ENCODE data around the gene ARID4B. TPM values are rescaled to one million over a fixed set of nuclear protein-coding genes. Genes with fewer than 3 reads are reported as not detected.

ARID4B gene
- total RNA-seq, 1 experiment from 2014 or later: 48.7 TPM

- Mint-ChIP-seq H3K9me3 (ENCODE audit: unreplicated experiment) (no peaks in the 10 kb centered on the region), H3K4me3 (ENCODE audit: unreplicated experiment) (no peak overlapping the region), H3K36me3 (ENCODE audit: insufficient read depth, unreplicated experiment) (peaks cover 71% of the 10 kb centered on the region), H3K4me1 (ENCODE audit: insufficient read depth, unreplicated experiment) (no peaks in the 10 kb centered on the region), H3K27me3 (ENCODE audit: insufficient read depth, unreplicated experiment) (no peaks in the 10 kb centered on the region), H3K27ac (ENCODE audit: low read depth, unreplicated experiment) (no peak overlapping the region)
- CTCF ChIA-PET: interaction anchor here (0.7 kb wide), 1 partner anchor 203 kb away, joined by 3 read pairs; no protein-coding TSS in a partner anchor
- TF ChIP-seq CTCF (IDR thresholded peaks at IDR 0.05; ENCODE audit: unreplicated experiment): no peak
- intact Hi-C loops (cut with micrococcal nuclease): no loop called here
- DNase-seq (ENCODE audit: unreplicated experiment): no peak
- BruUV-seq (replicated peaks): no TSS peak
- POLR2A ChIA-PET: interaction anchor here (1.0 to 2.0 kb wide), 4 partner anchors 8 to 14 kb away, joined by 3 to 7 read pairs (median 4); no protein-coding TSS in a partner anchor
Measured at GRCh38 chr1:235213752-235214151, 114.2 kb downstream of the ARID4B start.

- CTCF ChIA-PET: interaction anchor here (0.8 to 1.8 kb wide), 3 partner anchors 10 to 204 kb away, joined by 3 to 11 read pairs (median 5); no protein-coding TSS in a partner anchor
- intact Hi-C loops (cut with micrococcal nuclease): no loop called here
- H3K4me3 Mint-ChIP-seq (ENCODE audit: unreplicated experiment): no peak overlapping the region
- TF ChIP-seq CTCF (IDR thresholded peaks at IDR 0.05; ENCODE audit: unreplicated experiment): no peak
- H3K9me3 Mint-ChIP-seq (ENCODE audit: unreplicated experiment): no peaks in the 10 kb centered on the region
- H3K27me3 Mint-ChIP-seq (ENCODE audit: insufficient read depth, unreplicated experiment): no peaks in the 10 kb centered on the region
- no TSS peak for BruUV-seq (replicated peaks)
- H3K4me1 Mint-ChIP-seq (ENCODE audit: insufficient read depth, unreplicated experiment): no peaks in the 10 kb centered on the region
- POLR2A ChIA-PET: interaction anchor here (0.8 to 3.7 kb wide), 5 partner anchors 12 to 51 kb away, joined by 3 to 18 read pairs (median 4); partner anchors contain the start of gene RBM34
- DNase-seq (ENCODE audit: unreplicated experiment): no peak
- H3K36me3 Mint-ChIP-seq (ENCODE audit: insufficient read depth, unreplicated experiment): peaks cover 74% of the 10 kb centered on the region
- H3K27ac Mint-ChIP-seq (ENCODE audit: low read depth, unreplicated experiment): peak overlapping the region; percentile 57
Measured at GRCh38 chr1:235211517-235211916, 116.5 kb downstream of the ARID4B start.

GRCh38 chr1:235207209-235207565 lies 120.8 kb downstream of the ARID4B start:
- no peaks in the 10 kb centered on the region for H3K9me3 Mint-ChIP-seq (ENCODE audit: unreplicated experiment)
- ChIA-PET POLR2A (interaction anchor here (1.4 kb wide), 1 partner anchor 11 kb away, joined by 9 read pairs; no protein-coding TSS in a partner anchor), CTCF (interaction anchor here (0.6 to 1.0 kb wide), 2 partner anchors 16 to 75 kb away, joined by 3 to 5 read pairs; no protein-coding TSS in a partner anchor)
- intact Hi-C loops (cut with micrococcal nuclease): no loop called here
- DNase-seq (ENCODE audit: unreplicated experiment): no peak
- peaks cover 81% of the 10 kb centered on the region for H3K36me3 Mint-ChIP-seq (ENCODE audit: insufficient read depth, unreplicated experiment)
- H3K27ac Mint-ChIP-seq (ENCODE audit: low read depth, unreplicated experiment): no peak overlapping the region
- no TSS peak for BruUV-seq (replicated peaks)
- no peak overlapping the region for H3K4me3 Mint-ChIP-seq (ENCODE audit: unreplicated experiment)
- no peak for TF ChIP-seq CTCF (IDR thresholded peaks at IDR 0.05; ENCODE audit: unreplicated experiment)
- H3K4me1 Mint-ChIP-seq (ENCODE audit: insufficient read depth, unreplicated experiment): no peaks in the 10 kb centered on the region
- H3K27me3 Mint-ChIP-seq (ENCODE audit: insufficient read depth, unreplicated experiment): no peaks in the 10 kb centered on the region

GRCh38 chr1:235206533-235207208 lies 121.3 kb downstream of the ARID4B start:
- intact Hi-C loops (cut with micrococcal nuclease): no loop called here
- ChIA-PET POLR2A (interaction anchor here (0.7 to 1.4 kb wide), 3 partner anchors 10 to 202 kb away, joined by 3 to 9 read pairs (median 5); no protein-coding TSS in a partner anchor), CTCF (interaction anchor here (1.0 kb wide), 1 partner anchor 75 kb away, joined by 5 read pairs; no protein-coding TSS in a partner anchor)
- TF ChIP-seq CTCF (IDR thresholded peaks at IDR 0.05; ENCODE audit: unreplicated experiment): no peak
- Mint-ChIP-seq H3K4me3 (ENCODE audit: unreplicated experiment) (no peak overlapping the region), H3K27ac (ENCODE audit: low read depth, unreplicated experiment) (no peak overlapping the region), H3K4me1 (ENCODE audit: insufficient read depth, unreplicated experiment) (no peaks in the 10 kb centered on the region), H3K9me3 (ENCODE audit: unreplicated experiment) (no peaks in the 10 kb centered on the region), H3K36me3 (ENCODE audit: insufficient read depth, unreplicated experiment) (peaks cover 76% of the 10 kb centered on the region), H3K27me3 (ENCODE audit: insufficient read depth, unreplicated experiment) (no peaks in the 10 kb centered on the region)
- no peak for DNase-seq (ENCODE audit: unreplicated experiment)
- BruUV-seq (replicated peaks): no TSS peak

Data from MCF 10A (cell line).